Measurements from ENCODE around the gene DCUN1D3.

DCUN1D3 gene

GRCh38 chr16:20894388-20894787, 5.8 kb downstream of the DCUN1D3 start:
- H3K36me3 ChIP-seq (ENCODE audit: control insufficient read depth in 4 of 4, insufficient read depth in 4 of 4, low read length in 3 of 4) = peaks cover 8 to 56% (median 25%) of the 10 kb centered on the region in 4 experiments

GRCh38 chr16:20889625-20890275, 10.4 kb downstream of the DCUN1D3 start:
- peaks cover 4 to 48% (median 16%) of the 10 kb centered on the region in 4 experiments for H3K36me3 ChIP-seq (ENCODE audit: control insufficient read depth in 4 of 4, insufficient read depth in 4 of 4, low read length in 3 of 4)
- H3K4me3 ChIP-seq (ENCODE audit: control insufficient read depth in 1 of 7, extremely low read depth in 1 of 7, insufficient read depth in 4 of 7, low read depth in 2 of 7, low read length in 6 of 7) = no peak overlapping the region
- no peaks in the 10 kb centered on the region for H3K27me3 ChIP-seq (replicated peaks in 2 of 5; ENCODE audit: control insufficient read depth in 4 of 5, insufficient read depth in 5 of 5, low read length in 4 of 5)
- ChIA-PET POLR2A (interaction anchor here (1.1 kb wide), 1 partner anchor 10 kb away, joined by 4 read pairs; the partner anchor contains the start of gene DCUN1D3), CTCF (interaction anchor here (1.0 to 1.3 kb wide), 2 partner anchors 10 to 13 kb away, joined by 3 to 6 read pairs; partner anchors contain the start of gene DCUN1D3)
- 92% methylated on average over 2 of the region's 4 CpGs for WGBS (ENCODE audit: insufficient coverage)
- no peaks in the 10 kb centered on the region for H3K4me1 ChIP-seq (ENCODE audit: control extremely low read depth in 1 of 4, control insufficient read depth in 4 of 4, insufficient read depth in 4 of 4, low read length in 3 of 4)
- H3K9me3 ChIP-seq (ENCODE audit: control extremely low read depth in 1 of 5, control insufficient read depth in 4 of 5, insufficient read depth in 2 of 5, low read depth in 1 of 5, low read length in 4 of 5) = no peaks in the 10 kb centered on the region
- DNase-seq = no peak
- H3K27ac ChIP-seq (ENCODE audit: insufficient read depth in 1 of 2, low read depth in 1 of 2, low read length in 2 of 2, poor library complexity in 1 of 2, severe bottlenecking in 2 of 2) = no peak overlapping the region

More at GRCh38 chr16:20894388-20894787, 5.8 kb downstream of the DCUN1D3 start:
- ChIA-PET POLR2A (interaction anchor here (0.6 kb wide), 1 partner anchor 8 kb away, joined by 3 read pairs; no protein-coding TSS in a partner anchor), CTCF (interaction anchor here (1.0 to 1.7 kb wide), 2 partner anchors 19 to 44 kb away, joined by 3 read pairs; no protein-coding TSS in a partner anchor)
- H3K4me3 ChIP-seq (ENCODE audit: control insufficient read depth in 1 of 7, extremely low read depth in 1 of 7, insufficient read depth in 4 of 7, low read depth in 2 of 7, low read length in 6 of 7) = no peak overlapping the region
- peaks cover 3 to 24% (median 10%) of the 10 kb centered on the region in 4 experiments for H3K4me1 ChIP-seq (ENCODE audit: control extremely low read depth in 1 of 4, control insufficient read depth in 4 of 4, insufficient read depth in 4 of 4, low read length in 3 of 4)
- DNase-seq = no peak
- H3K27ac ChIP-seq (ENCODE audit: insufficient read depth in 1 of 2, low read depth in 1 of 2, low read length in 2 of 2, poor library complexity in 1 of 2, severe bottlenecking in 2 of 2) = no peak overlapping the region
- WGBS (ENCODE audit: insufficient coverage) = 100% methylated on average over 2 of the region's 2 CpGs
- H3K9me3 ChIP-seq (ENCODE audit: control extremely low read depth in 1 of 5, control insufficient read depth in 4 of 5, insufficient read depth in 2 of 5, low read depth in 1 of 5, low read length in 4 of 5) = no peaks in the 10 kb centered on the region
- no peaks in the 10 kb centered on the region for H3K27me3 ChIP-seq (replicated peaks in 2 of 5; ENCODE audit: control insufficient read depth in 4 of 5, insufficient read depth in 5 of 5, low read length in 4 of 5)

- Histone ChIP-seq H3K27me3 (replicated peaks in 2 of 5; ENCODE audit: control insufficient read depth in 4 of 5, insufficient read depth in 5 of 5, low read length in 4 of 5) (no peaks in the 10 kb centered on the region), H3K4me3 (ENCODE audit: control insufficient read depth in 1 of 7, extremely low read depth in 1 of 7, insufficient read depth in 4 of 7, low read depth in 2 of 7, low read length in 6 of 7) (no peak overlapping the region), H3K27ac (ENCODE audit: insufficient read depth in 1 of 2, low read depth in 1 of 2, low read length in 2 of 2, poor library complexity in 1 of 2, severe bottlenecking in 2 of 2) (no peak overlapping the region), H3K4me1 (ENCODE audit: control extremely low read depth in 1 of 4, control insufficient read depth in 4 of 4, insufficient read depth in 4 of 4, low read length in 3 of 4) (peaks cover 0 to 9% (median 0%) of the 10 kb centered on the region in 4 experiments), H3K36me3 (ENCODE audit: control insufficient read depth in 4 of 4, insufficient read depth in 4 of 4, low read length in 3 of 4) (peaks cover 2 to 34% (median 9%) of the 10 kb centered on the region in 4 experiments), H3K9me3 (ENCODE audit: control extremely low read depth in 1 of 5, control insufficient read depth in 4 of 5, insufficient read depth in 2 of 5, low read depth in 1 of 5, low read length in 4 of 5) (no peaks in the 10 kb centered on the region)
- CTCF ChIA-PET = interaction anchor here (0.8 to 1.2 kb wide), 3 partner anchors 8 to 39 kb away, joined by 3 to 6 read pairs (median 3); no protein-coding TSS in a partner anchor
- POLR2A ChIA-PET = no interaction called here
- WGBS (ENCODE audit: insufficient coverage) = no CpG with 5 or more reads among the region's 1 CpG
- no peak for DNase-seq
These were observed 13.0 kb downstream of the DCUN1D3 start for GRCh38 chr16:20887207-20887606.

DNA sequence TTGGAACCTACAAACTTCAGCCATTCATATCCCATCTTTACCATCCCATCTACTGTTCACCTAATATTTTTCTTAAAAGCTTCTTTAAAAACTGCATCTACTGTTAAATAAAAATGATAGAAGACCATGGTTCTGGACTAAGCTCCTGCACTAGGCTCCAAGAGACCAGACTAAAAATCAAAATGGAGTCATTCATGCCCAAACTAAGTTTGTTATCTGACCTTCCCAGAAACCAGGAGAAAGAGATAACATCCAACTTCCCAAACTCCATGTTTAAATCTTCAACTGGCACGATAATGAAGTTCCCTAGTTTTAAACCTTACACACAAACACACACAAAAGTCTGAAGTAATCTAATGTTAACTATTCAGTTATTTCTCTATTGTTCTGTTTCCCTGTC, 13.8 kb downstream of the DCUN1D3 start:
- CTCF ChIA-PET = interaction anchor here (0.7 kb wide), 1 partner anchor 12 kb away, joined by 3 read pairs; no protein-coding TSS in a partner anchor
- H3K27ac ChIP-seq (ENCODE audit: insufficient read depth in 1 of 2, low read depth in 1 of 2, low read length in 2 of 2, poor library complexity in 1 of 2, severe bottlenecking in 2 of 2) = no peak overlapping the region
- POLR2A ChIA-PET = interaction anchor here (1.6 kb wide), 1 partner anchor 8 kb away, joined by 3 read pairs; no protein-coding TSS in a partner anchor
- WGBS (ENCODE audit: insufficient coverage) = no CpG with 5 or more reads among the region's 1 CpG
- no peak overlapping the region for H3K4me3 ChIP-seq (ENCODE audit: control insufficient read depth in 1 of 7, extremely low read depth in 1 of 7, insufficient read depth in 4 of 7, low read depth in 2 of 7, low read length in 6 of 7)
- H3K36me3 ChIP-seq (ENCODE audit: control insufficient read depth in 4 of 4, insufficient read depth in 4 of 4, low read length in 3 of 4) = peaks cover 0 to 25% (median 7%) of the 10 kb centered on the region in 4 experiments
- DNase-seq = no peak
- H3K9me3 ChIP-seq (ENCODE audit: control extremely low read depth in 1 of 5, control insufficient read depth in 4 of 5, insufficient read depth in 2 of 5, low read depth in 1 of 5, low read length in 4 of 5) = no peaks in the 10 kb centered on the region
- peaks cover 0 to 9% (median 0%) of the 10 kb centered on the region in 4 experiments for H3K4me1 ChIP-seq (ENCODE audit: control extremely low read depth in 1 of 4, control insufficient read depth in 4 of 4, insufficient read depth in 4 of 4, low read length in 3 of 4)
- H3K27me3 ChIP-seq (replicated peaks in 2 of 5; ENCODE audit: control insufficient read depth in 4 of 5, insufficient read depth in 5 of 5, low read length in 4 of 5) = no peaks in the 10 kb centered on the region

DNA sequence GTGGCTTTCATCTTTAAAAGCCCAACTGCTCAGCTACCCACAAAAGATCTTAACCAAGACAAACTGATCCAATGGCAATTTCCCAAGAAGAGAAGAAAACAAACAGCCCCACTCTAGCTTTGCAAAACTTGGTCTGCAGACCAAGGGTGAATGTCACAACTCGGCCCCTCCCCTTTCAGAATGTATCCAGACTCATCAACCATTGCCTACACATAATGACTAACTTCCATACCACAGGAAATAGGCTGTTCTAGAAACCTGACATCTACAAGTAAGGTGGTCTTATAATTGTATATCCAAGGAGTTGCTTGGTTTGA, 16.0 kb downstream of the DCUN1D3 start:
- no CpG with 5 or more reads among the region's 1 CpG for WGBS (ENCODE audit: insufficient coverage)
- Histone ChIP-seq H3K36me3 (ENCODE audit: control insufficient read depth in 4 of 4, insufficient read depth in 4 of 4, low read length in 3 of 4) (peaks cover 0 to 17% (median 6%) of the 10 kb centered on the region in 4 experiments), H3K4me1 (ENCODE audit: control extremely low read depth in 1 of 4, control insufficient read depth in 4 of 4, insufficient read depth in 4 of 4, low read length in 3 of 4) (peaks cover 0 to 21% (median 5%) of the 10 kb centered on the region in 4 experiments), H3K27ac (ENCODE audit: insufficient read depth in 1 of 2, low read depth in 1 of 2, low read length in 2 of 2, poor library complexity in 1 of 2, severe bottlenecking in 2 of 2) (no peak overlapping the region), H3K27me3 (replicated peaks in 2 of 5; ENCODE audit: control insufficient read depth in 4 of 5, insufficient read depth in 5 of 5, low read length in 4 of 5) (no peaks in the 10 kb centered on the region), H3K9me3 (ENCODE audit: control extremely low read depth in 1 of 5, control insufficient read depth in 4 of 5, insufficient read depth in 2 of 5, low read depth in 1 of 5, low read length in 4 of 5) (no peaks in the 10 kb centered on the region), H3K4me3 (ENCODE audit: control insufficient read depth in 1 of 7, extremely low read depth in 1 of 7, insufficient read depth in 4 of 7, low read depth in 2 of 7, low read length in 6 of 7) (no peak overlapping the region)
- ChIA-PET CTCF (interaction anchor here (1.2 to 2.4 kb wide), 2 partner anchors 19 to 34 kb away, joined by 3 to 6 read pairs; no protein-coding TSS in a partner anchor), POLR2A (no interaction called here)
- no peak for DNase-seq

DNA sequence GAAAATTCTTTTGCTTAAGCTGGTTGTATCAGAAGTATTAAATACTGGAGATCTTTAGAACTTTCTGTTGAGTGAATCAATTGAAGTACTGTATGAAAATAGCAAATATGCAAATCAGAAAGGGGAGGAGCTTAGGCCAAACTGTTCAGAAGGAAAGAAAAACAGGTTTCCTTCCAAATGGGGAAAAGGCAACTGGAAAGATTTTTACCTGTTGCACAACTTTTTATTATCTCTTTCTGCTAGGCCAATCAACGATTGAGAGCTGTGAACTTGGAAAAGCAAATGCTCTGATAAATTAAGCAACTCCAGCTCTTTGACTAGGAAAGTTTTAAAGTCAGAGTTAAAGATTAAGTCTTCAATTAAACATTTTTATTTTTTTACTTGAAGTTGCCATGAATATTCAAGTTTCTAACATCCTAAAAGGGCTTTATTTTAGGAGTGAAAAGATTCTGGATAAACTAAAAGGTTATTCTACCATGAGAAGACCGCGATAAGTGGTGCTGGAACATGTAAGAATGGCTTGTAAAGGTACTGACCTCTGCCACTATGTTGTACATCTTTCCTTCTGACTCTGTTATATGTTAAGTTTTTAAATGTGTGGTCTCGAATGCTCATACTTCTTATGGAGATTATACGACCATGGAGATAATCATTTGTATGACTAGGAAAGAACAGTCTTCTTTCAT, 16.5 kb downstream of the DCUN1D3 start:
- Histone ChIP-seq H3K27me3 (replicated peaks in 2 of 5; ENCODE audit: control insufficient read depth in 4 of 5, insufficient read depth in 5 of 5, low read length in 4 of 5) (no peaks in the 10 kb centered on the region), H3K36me3 (ENCODE audit: control insufficient read depth in 4 of 4, insufficient read depth in 4 of 4, low read length in 3 of 4) (peaks cover 0 to 17% (median 6%) of the 10 kb centered on the region in 4 experiments), H3K4me3 (ENCODE audit: control insufficient read depth in 1 of 7, extremely low read depth in 1 of 7, insufficient read depth in 4 of 7, low read depth in 2 of 7, low read length in 6 of 7) (no peak overlapping the region), H3K27ac (ENCODE audit: insufficient read depth in 1 of 2, low read depth in 1 of 2, low read length in 2 of 2, poor library complexity in 1 of 2, severe bottlenecking in 2 of 2) (no peak overlapping the region), H3K9me3 (ENCODE audit: control extremely low read depth in 1 of 5, control insufficient read depth in 4 of 5, insufficient read depth in 2 of 5, low read depth in 1 of 5, low read length in 4 of 5) (no peaks in the 10 kb centered on the region), H3K4me1 (ENCODE audit: control extremely low read depth in 1 of 4, control insufficient read depth in 4 of 4, insufficient read depth in 4 of 4, low read length in 3 of 4) (peaks cover 0 to 26% (median 7%) of the 10 kb centered on the region in 4 experiments)
- CTCF ChIA-PET = interaction anchor here (1.2 to 2.4 kb wide), 2 partner anchors 20 to 33 kb away, joined by 3 to 6 read pairs; no protein-coding TSS in a partner anchor
- POLR2A ChIA-PET = interaction anchor here (0.6 kb wide), 1 partner anchor 1356 kb away, joined by 4 read pairs; no protein-coding TSS in a partner anchor
- WGBS (ENCODE audit: insufficient coverage) = 100% methylated on average over 1 of the region's 5 CpGs
- DNase-seq = no peak

Data from common myeloid progenitor, CD34-positive (primary cell).